NOMO-1 (cell line): ENCODE results near the gene DDT.
"Not testable (repeated sequence)": the region's sequence is repeated elsewhere in the genome, so short reads cannot be mapped to it uniquely, and the experiment has no call there.

Source experiments
- DNase-seq, 2 experiments: peaks; one replicate each; lab custom pipeline; 2025; ENCODE audit not compliant: unreplicated experiment in 2 of 2; lab: John Stamatoyannopoulos, UW

DDT gene

GRCh38 chr22:23974345-23974744 lies at the start of gene DDT:
Gene DDT, minus strand, starts transcription at chr22:23974441. Its CDS starts 27 bp downstream, at chr22:23974414.
- not testable (repeated sequence) for DNase-seq

- DNase-seq = no peak
Measured at GRCh38 chr22:24023204-24023789, 49.1 kb upstream of the DDT start.

- no peak for DNase-seq
Measured at GRCh38 chr22:24021304-24021703, 47.1 kb upstream of the DDT start.

- no peak for DNase-seq
Measured at GRCh38 chr22:24016156-24016555, 41.9 kb upstream of the DDT start.

GRCh38 chr22:24011735-24012068 lies 37.5 kb upstream of the DDT start:
- no peak for DNase-seq

GRCh38 chr22:24010018-24010391 lies 35.8 kb upstream of the DDT start:
- no peak for DNase-seq

- no peak for DNase-seq
Measured at GRCh38 chr22:24009227-24010017, 35.2 kb upstream of the DDT start.

GRCh38 chr22:24008381-24009226 lies 34.4 kb upstream of the DDT start:
- DNase-seq = no peak

GRCh38 chr22:24008022-24008283 lies 33.7 kb upstream of the DDT start:
- DNase-seq = no peak

GRCh38 chr22:24007253-24008021 lies 33.2 kb upstream of the DDT start:
- no peak for DNase-seq

GRCh38 chr22:24006914-24007214 lies 32.6 kb upstream of the DDT start:
- no peak for DNase-seq

- DNase-seq = no peak
Measured at GRCh38 chr22:24006207-24006913, 32.1 kb upstream of the DDT start.

GRCh38 chr22:24005201-24005600 lies 31.0 kb upstream of the DDT start, which contains the start of gene GSTT4:
Gene GSTT4, minus strand, starts transcription at chr22:24005453. Its CDS starts 97 bp downstream, at chr22:24005356.
- no peak for DNase-seq

GRCh38 chr22:24003887-24004286 lies 29.6 kb upstream of the DDT start:
- no peak for DNase-seq

- DNase-seq = no peak
Measured at GRCh38 chr22:24002851-24003250, 28.6 kb upstream of the DDT start.

GRCh38 chr22:24002272-24002671 lies 28.0 kb upstream of the DDT start:
- DNase-seq = no peak

GRCh38 chr22:24001314-24001713 lies 27.1 kb upstream of the DDT start:
- DNase-seq = no peak

- not testable (repeated sequence) for DNase-seq
Measured at GRCh38 chr22:23999779-24000178, 25.5 kb upstream of the DDT start.

- DNase-seq = no peak
Measured at GRCh38 chr22:23997092-23997491, 22.9 kb upstream of the DDT start.

- DNase-seq = not testable (repeated sequence)
Measured at GRCh38 chr22:23993581-23994177, 19.4 kb upstream of the DDT start.
